HG03103 (cell line): ENCODE results near the gene STAP2.
"Not testable (repeated sequence)": the region's sequence is repeated elsewhere in the genome, so short reads cannot be mapped to it uniquely, and the experiment has no call there.

Source experiments
- ATAC-seq: cut with Tn5 transposase; IDR thresholded peaks from one replicate; pipeline ENCODE4 v1.9.1; 2021; ENCODE audit warnings: low read depth; ENCODE audit not compliant: unreplicated experiment

Gene STAP2

GRCh38 chr19:4303819-4304537, 34.6 kb downstream of the STAP2 start:
- no peak for ATAC-seq

GRCh38 chr19:4302243-4302640, 36.4 kb downstream of the STAP2 start, which contains the start of gene TMIGD2:
Gene TMIGD2 (minus strand): TSS chr19:4302389. CDS start chr19:4302385, 4 bp downstream.
- ATAC-seq, result no peak

GRCh38 chr19:4301590-4302242, 36.9 kb downstream of the STAP2 start:
- no peak for ATAC-seq

- ATAC-seq, result no peak
Observed at GRCh38 chr19:4300589-4300988, 38.0 kb downstream of the STAP2 start.

GRCh38 chr19:4298810-4299550, 39.6 kb downstream of the STAP2 start:
- no peak for ATAC-seq

GRCh38 chr19:4297901-4298809, 40.5 kb downstream of the STAP2 start:
- no peak for ATAC-seq

GRCh38 chr19:4295972-4296771, 42.5 kb downstream of the STAP2 start:
- no peak for ATAC-seq

- ATAC-seq, result no peak
Observed at GRCh38 chr19:4294389-4294788, 44.2 kb downstream of the STAP2 start.

- no peak for ATAC-seq
Observed at GRCh38 chr19:4292515-4292914, 46.1 kb downstream of the STAP2 start.

GRCh38 chr19:4291184-4291732, 47.4 kb downstream of the STAP2 start:
- no peak for ATAC-seq

- ATAC-seq, result no peak
Observed at GRCh38 chr19:4288091-4288777, 50.4 kb downstream of the STAP2 start.

GRCh38 chr19:4286141-4286540, 52.5 kb downstream of the STAP2 start:
- not testable (repeated sequence) for ATAC-seq

- ATAC-seq, result no peak
Observed at GRCh38 chr19:4284974-4285373, 53.7 kb downstream of the STAP2 start.

GRCh38 chr19:4284176-4284958, 54.3 kb downstream of the STAP2 start:
- ATAC-seq, result no peak

GRCh38 chr19:4279530-4280422, 58.9 kb downstream of the STAP2 start:
- ATAC-seq, result no peak

GRCh38 chr19:4279267-4279529, 59.4 kb downstream of the STAP2 start:
- ATAC-seq, result no peak
